Right atrium auricular region (tissue), 2 donors: ENCODE results near the gene AP1S2. TPM values are rescaled to one million over a fixed set of nuclear protein-coding genes. Genes with fewer than 3 reads are reported as not detected.

Source experiments
- DNase-seq: peaks from one replicate; pipeline ENCODE4 v3.0.0-alpha.2; 2019; ENCODE audit warnings: low spot score
- H3K27ac ChIP-seq, 2 donors: fragments of 200-600 bp; sonication (generic); 1 replicate in 1 of 2; 2 replicates in 1 of 2; pipeline ENCODE4 v1.5.1; 2016 to 2019
- H3K27me3 ChIP-seq, 2 donors: fragments of 200-600 bp; sonication (generic); one replicate each; pipeline versions ENCODE4 v1.5.1 to v1.6.0; 2017 to 2019
- H3K36me3 ChIP-seq: fragments of 200-600 bp; sonication (generic); one replicate; pipeline ENCODE4 v1.5.1; 2016
- H3K4me1 ChIP-seq, 2 donors: fragments of 200-600 bp; sonication (generic); one replicate each; pipeline versions ENCODE4 v1.5.1 to v1.6.0; 2017 to 2019
- H3K4me3 ChIP-seq, 2 donors: fragments of 200-600 bp; sonication (generic); 1 replicate in 1 of 2; 2 replicates in 1 of 2; pipeline ENCODE4 v1.5.1; 2017 to 2019; ENCODE audit warnings: mild to moderate bottlenecking in 1 of 2, moderate library complexity in 1 of 2
- H3K9me3 ChIP-seq, 2 donors: fragments of 200-600 bp; sonication (generic); one replicate each; pipeline ENCODE4 v1.5.1; 2019
- CTCF ChIP-seq, 2 donors: fragments of 200-600 bp; sonication (generic); IDR thresholded peaks; one replicate each; pipeline ENCODE4 v1.5.1; 2019; ENCODE audit warnings: antibody characterized with exemption in 2 of 2
- total RNA-seq, 2 donors: library from RNA; depleted of rRNA; stranded (reverse); fragments of >200 nt; gene quantifications; one replicate each; pipeline ENCODE4 v1.1.0, GENCODE V29; 2016

The AP1S2 gene
- total RNA-seq, 2 donors from 2014 or later = 101 to 184 TPM

- H3K27me3 ChIP-seq = no peaks in the 10 kb centered on the region
- no peak overlapping the region for H3K4me3 ChIP-seq
Measured at GRCh38 chrX:15785176-15785750, 69.3 kb downstream of the AP1S2 start.

GRCh38 chrX:15781961-15782699 lies 72.5 kb downstream of the AP1S2 start:
- no peaks in the 10 kb centered on the region for H3K36me3 ChIP-seq
- H3K4me3 ChIP-seq = no peak overlapping the region
- no peak for TF ChIP-seq CTCF (IDR thresholded peaks at IDR 0.05)
- no peak overlapping the region for H3K27ac ChIP-seq
- H3K27me3 ChIP-seq = no peaks in the 10 kb centered on the region
- no peaks in the 10 kb centered on the region for H3K9me3 ChIP-seq
- H3K4me1 ChIP-seq = no peaks in the 10 kb centered on the region
- DNase-seq = no peak

More at GRCh38 chrX:15785176-15785750, 69.3 kb downstream of the AP1S2 start:
- H3K27ac ChIP-seq = no peak overlapping the region
- no peak for DNase-seq
- TF ChIP-seq CTCF (IDR thresholded peaks at IDR 0.05) = no peak
- no peaks in the 10 kb centered on the region for H3K36me3 ChIP-seq
- peaks cover 0 to 6% of the 10 kb centered on the region in 2 donors for H3K4me1 ChIP-seq
- no peaks in the 10 kb centered on the region for H3K9me3 ChIP-seq

Other genes with a start within 250 kb of the AP1S2 start
- gene CLTRN, start 190.0 kb downstream of the AP1S2 start, total RNA-seq = under 1 TPM; 0.28 to 0.70 TPM
- 1 to 10 TPM; 6.4 to 8.6 TPM for gene CA5B, start 116.5 kb downstream of the AP1S2 start, total RNA-seq
- gene ZRSR2, start 64.3 kb downstream of the AP1S2 start, total RNA-seq = 1 to 10 TPM; 4.0 to 6.1 TPM